Measurements from ENCODE around the gene TRIM56. TPM values are rescaled to one million over a fixed set of nuclear protein-coding genes. Genes with fewer than 3 reads are reported as not detected.

The TRIM56 gene
- total and polyA plus RNA-seq, 2 of the 13 experiments (the other 11 are each of a cell fraction or from before 2014, with no cell fraction given) = 3.2 to 7.1 TPM

GRCh38 chr7:101122933-101123702 is 37.8 kb downstream of the TRIM56 start (continued):
- TF ChIP-seq PAX8 (CRISPR knock-in tag; IDR thresholded peaks at IDR 0.05; ENCODE audit: borderline replicate concordance) = no peak
- TF ChIP-seq ZSCAN25 (CRISPR knock-in tag; IDR thresholded peaks at IDR 0.05) = no peak
- TF ChIP-seq KDM2A (CRISPR knock-in tag; IDR thresholded peaks at IDR 0.05; ENCODE audit: borderline replicate concordance, low read depth) = no peak; the same call in 1 of the 2 replicates
- TF ChIP-seq HMG20B (CRISPR knock-in tag; conservative IDR thresholded peaks at IDR 0.05) = no peak
- peak; percentile 78 for TF ChIP-seq FOSL2 (CRISPR knock-in tag; IDR thresholded peaks at IDR 0.05)
- TF ChIP-seq HMG20A (CRISPR knock-in tag; IDR thresholded peaks at IDR 0.05; ENCODE audit: borderline replicate concordance) = no peak; the same call in 1 of the 2 replicates
- TF ChIP-seq, protein P1, sequence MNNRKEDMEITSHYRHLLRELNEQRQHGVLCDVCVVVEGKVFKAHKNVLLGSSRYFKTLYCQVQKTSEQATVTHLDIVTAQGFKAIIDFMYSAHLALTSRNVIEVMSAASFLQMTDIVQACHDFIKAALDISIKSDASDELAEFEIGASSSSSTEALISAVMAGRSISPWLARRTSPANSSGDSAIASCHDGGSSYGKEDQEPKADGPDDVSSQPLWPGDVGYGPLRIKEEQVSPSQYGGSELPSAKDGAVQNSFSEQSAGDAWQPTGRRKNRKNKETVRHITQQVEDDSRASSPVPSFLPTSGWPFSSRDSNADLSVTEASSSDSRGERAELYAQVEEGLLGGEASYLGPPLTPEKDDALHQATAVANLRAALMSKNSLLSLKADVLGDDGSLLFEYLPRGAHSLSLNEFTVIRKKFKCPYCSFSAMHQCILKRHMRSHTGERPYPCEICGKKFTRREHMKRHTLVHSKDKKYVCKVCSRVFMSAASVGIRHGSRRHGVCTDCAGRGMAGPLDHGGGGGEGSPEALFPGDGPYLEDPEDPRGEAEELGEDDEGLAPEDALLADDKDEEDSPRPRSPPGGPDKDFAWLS (CRISPR knock-in tag; IDR thresholded peaks at IDR 0.05; ENCODE audit: borderline replicate concordance) = no peak
- TF ChIP-seq ERF (CRISPR knock-in tag; IDR thresholded peaks at IDR 0.05) = no peak; the same call in 1 of the 2 replicates
- no peak for TF ChIP-seq ETV6 (CRISPR knock-in tag; conservative IDR thresholded peaks at IDR 0.05)
- 0 out of 2 replicates have a peak, but pooled peaks have one; percentile 21 for TF ChIP-seq RERE (CRISPR knock-in tag; IDR thresholded peaks at IDR 0.05; ENCODE audit: low read depth)
- 0 out of 2 replicates have a peak, but pooled peaks have one; percentile 28 for TF ChIP-seq ZNF264 (CRISPR knock-in tag; IDR thresholded peaks at IDR 0.05)
- no peak for TF ChIP-seq ZNF253 (CRISPR knock-in tag; IDR thresholded peaks at IDR 0.05; ENCODE audit: borderline replicate concordance)
- TF ChIP-seq GPN1 (CRISPR knock-in tag; IDR thresholded peaks at IDR 0.05; ENCODE audit: borderline replicate concordance) = no peak
- no peak for TF ChIP-seq RFXANK (CRISPR knock-in tag; IDR thresholded peaks at IDR 0.05)
- TF ChIP-seq PHF20 (CRISPR knock-in tag; IDR thresholded peaks at IDR 0.05) = no peak
- TF ChIP-seq, protein P2, sequence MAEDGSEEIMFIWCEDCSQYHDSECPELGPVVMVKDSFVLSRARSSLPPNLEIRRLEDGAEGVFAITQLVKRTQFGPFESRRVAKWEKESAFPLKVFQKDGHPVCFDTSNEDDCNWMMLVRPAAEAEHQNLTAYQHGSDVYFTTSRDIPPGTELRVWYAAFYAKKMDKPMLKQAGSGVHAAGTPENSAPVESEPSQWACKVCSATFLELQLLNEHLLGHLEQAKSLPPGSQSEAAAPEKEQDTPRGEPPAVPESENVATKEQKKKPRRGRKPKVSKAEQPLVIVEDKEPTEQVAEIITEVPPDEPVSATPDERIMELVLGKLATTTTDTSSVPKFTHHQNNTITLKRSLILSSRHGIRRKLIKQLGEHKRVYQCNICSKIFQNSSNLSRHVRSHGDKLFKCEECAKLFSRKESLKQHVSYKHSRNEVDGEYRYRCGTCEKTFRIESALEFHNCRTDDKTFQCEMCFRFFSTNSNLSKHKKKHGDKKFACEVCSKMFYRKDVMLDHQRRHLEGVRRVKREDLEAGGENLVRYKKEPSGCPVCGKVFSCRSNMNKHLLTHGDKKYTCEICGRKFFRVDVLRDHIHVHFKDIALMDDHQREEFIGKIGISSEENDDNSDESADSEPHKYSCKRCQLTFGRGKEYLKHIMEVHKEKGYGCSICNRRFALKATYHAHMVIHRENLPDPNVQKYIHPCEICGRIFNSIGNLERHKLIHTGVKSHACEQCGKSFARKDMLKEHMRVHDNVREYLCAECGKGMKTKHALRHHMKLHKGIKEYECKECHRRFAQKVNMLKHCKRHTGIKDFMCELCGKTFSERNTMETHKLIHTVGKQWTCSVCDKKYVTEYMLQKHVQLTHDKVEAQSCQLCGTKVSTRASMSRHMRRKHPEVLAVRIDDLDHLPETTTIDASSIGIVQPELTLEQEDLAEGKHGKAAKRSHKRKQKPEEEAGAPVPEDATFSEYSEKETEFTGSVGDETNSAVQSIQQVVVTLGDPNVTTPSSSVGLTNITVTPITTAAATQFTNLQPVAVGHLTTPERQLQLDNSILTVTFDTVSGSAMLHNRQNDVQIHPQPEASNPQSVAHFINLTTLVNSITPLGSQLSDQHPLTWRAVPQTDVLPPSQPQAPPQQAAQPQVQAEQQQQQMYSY (CRISPR knock-in tag; IDR thresholded peaks at IDR 0.05) = no peak
- no peak for TF ChIP-seq PCBP2 (optimal IDR thresholded peaks at IDR 0.05; ENCODE audit: low read depth, low read length, poor library complexity, severe bottlenecking)
